ENCODE measurements around the gene PIP4P1.
"Not testable (repeated sequence)": the region's sequence is repeated elsewhere in the genome, so short reads cannot be mapped to it uniquely, and the experiment has no call there.

PIP4P1 gene

GRCh38 chr14:20461225-20462141, at the start of gene PIP4P1:
TSS of gene PIP4P1 (minus strand) at chr14:20461434. CDS start at chr14:20461325, 109 bp downstream.
- peak; percentile 97 for DNase-seq (ENCODE audit: low read depth)

GRCh38 chr14:20508367-20508766, 47.1 kb upstream of the PIP4P1 start:
- no peak for DNase-seq (ENCODE audit: low read depth)

GRCh38 chr14:20507537-20507936, 46.3 kb upstream of the PIP4P1 start:
- not testable (repeated sequence) for DNase-seq (ENCODE audit: low read depth)

- not testable (repeated sequence) for DNase-seq (ENCODE audit: low read depth)
These were observed 45.5 kb upstream of the PIP4P1 start for GRCh38 chr14:20506752-20507151.

GRCh38 chr14:20506276-20506675, 45.0 kb upstream of the PIP4P1 start:
- DNase-seq (ENCODE audit: low read depth), result not testable (repeated sequence)

GRCh38 chr14:20503898-20504297, 42.7 kb upstream of the PIP4P1 start:
- no peak for DNase-seq (ENCODE audit: low read depth)

- DNase-seq (ENCODE audit: low read depth), result no peak
These were observed 40.1 kb upstream of the PIP4P1 start for GRCh38 chr14:20501346-20501745.

- no peak for DNase-seq (ENCODE audit: low read depth)
These were observed 38.6 kb upstream of the PIP4P1 start for GRCh38 chr14:20499881-20500280.

- DNase-seq (ENCODE audit: low read depth), result no peak
These were observed 37.9 kb upstream of the PIP4P1 start for GRCh38 chr14:20499108-20499507.

- no peak for DNase-seq (ENCODE audit: low read depth)
These were observed 37.4 kb upstream of the PIP4P1 start for GRCh38 chr14:20498622-20499021.

- no peak for DNase-seq (ENCODE audit: low read depth)
These were observed 33.9 kb upstream of the PIP4P1 start for GRCh38 chr14:20494935-20495766.

- DNase-seq (ENCODE audit: low read depth), result no peak
These were observed 32.4 kb upstream of the PIP4P1 start for GRCh38 chr14:20493634-20494033.

- no peak for DNase-seq (ENCODE audit: low read depth)
These were observed 31.3 kb upstream of the PIP4P1 start for GRCh38 chr14:20492486-20492885.

GRCh38 chr14:20490563-20490962, 29.3 kb upstream of the PIP4P1 start:
- DNase-seq (ENCODE audit: low read depth), result no peak

GRCh38 chr14:20489093-20489994, 28.1 kb upstream of the PIP4P1 start:
- DNase-seq (ENCODE audit: low read depth), result no peak

GRCh38 chr14:20487396-20487725, 26.1 kb upstream of the PIP4P1 start:
- no peak for DNase-seq (ENCODE audit: low read depth)

- no peak for DNase-seq (ENCODE audit: low read depth)
These were observed 25.6 kb upstream of the PIP4P1 start for GRCh38 chr14:20486684-20487395.

GRCh38 chr14:20485900-20486299, 24.7 kb upstream of the PIP4P1 start:
- DNase-seq (ENCODE audit: low read depth), result no peak

- DNase-seq (ENCODE audit: low read depth), result no peak
These were observed 21.1 kb upstream of the PIP4P1 start for GRCh38 chr14:20482382-20482781.

- DNase-seq (ENCODE audit: low read depth), result no peak
These were observed 17.7 kb upstream of the PIP4P1 start for GRCh38 chr14:20478894-20479293.

GRCh38 chr14:20477211-20477876, 16.1 kb upstream of the PIP4P1 start:
- DNase-seq (ENCODE audit: low read depth), result no peak

Measured in stimulated activated CD8-positive, alpha-beta memory T cell treated with anti-CD3 and anti-CD28 coated beads, Interleukin-7, amount 100 ng/mL, for 24 hours (primary cell).